GM19193 (cell line): ENCODE results near the gene OMA1.
A peak's percentile ranks its signal among the peaks of the same experiment; 100 is the strongest.

Source experiments
- POLR2A ChIP-seq: IDR thresholded peaks from 4 replicates; pipeline ENCODE4 v1.6.1; 2011; ENCODE audit not compliant: insufficient read depth, insufficient read length; ENCODE audit errors: extremely low read depth

The OMA1 gene

GRCh38 chr1:58546520-58547308 lies at the start of gene OMA1:
Gene OMA1, minus strand, starts transcription at chr1:58546726. Its CDS starts 7,432 bp downstream, at chr1:58539294.
- peak; percentile 92 for TF ChIP-seq POLR2A

DNA sequence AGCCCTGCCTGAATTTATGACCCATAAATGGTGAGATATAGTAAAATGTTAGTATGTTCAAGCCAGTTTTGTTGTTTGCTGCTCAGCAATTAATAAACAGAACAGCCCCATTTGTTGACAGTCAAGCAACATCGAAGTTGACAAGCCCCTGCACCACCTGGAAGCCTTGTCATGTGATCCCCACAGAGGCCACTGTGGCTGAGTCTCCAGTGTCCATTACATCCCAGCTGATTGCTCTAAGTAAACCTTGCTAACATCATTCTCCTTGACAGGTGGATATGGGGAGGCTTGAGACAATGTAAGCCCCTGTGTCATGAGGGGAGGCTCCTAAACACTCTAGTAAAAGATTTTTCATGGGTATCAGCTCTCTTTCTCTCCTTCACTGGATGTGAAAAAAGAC lies 48.0 kb upstream of the OMA1 start:
- TF ChIP-seq POLR2A, result no peak

GRCh38 chr1:58592522-58593134 lies 46.1 kb upstream of the OMA1 start:
- no peak for TF ChIP-seq POLR2A

GRCh38 chr1:58591806-58592205 lies 45.3 kb upstream of the OMA1 start:
- no peak for TF ChIP-seq POLR2A

DNA sequence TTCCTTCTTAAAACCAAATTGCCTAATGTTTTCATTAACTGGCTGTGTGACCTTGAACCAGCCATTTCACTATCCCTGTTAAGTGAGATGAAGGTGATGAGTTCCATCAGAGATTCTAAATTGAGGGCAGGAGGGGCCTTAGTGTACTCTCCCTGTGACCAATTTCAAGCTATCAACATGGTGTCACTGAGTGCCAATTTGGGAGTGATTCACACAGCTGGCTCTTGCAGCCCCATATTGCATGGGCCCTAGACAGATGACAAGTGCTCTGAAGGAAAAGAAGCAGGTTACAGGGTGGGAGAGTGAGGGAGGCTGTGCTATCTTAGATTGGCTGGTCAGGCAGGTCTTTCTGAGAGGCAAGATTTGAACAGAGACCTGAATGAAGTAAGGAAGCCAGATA lies 43.5 kb upstream of the OMA1 start:
- TF ChIP-seq POLR2A, result no peak

- TF ChIP-seq POLR2A, result no peak
These were observed 41.9 kb upstream of the OMA1 start for GRCh38 chr1:58588396-58588795.

DNA sequence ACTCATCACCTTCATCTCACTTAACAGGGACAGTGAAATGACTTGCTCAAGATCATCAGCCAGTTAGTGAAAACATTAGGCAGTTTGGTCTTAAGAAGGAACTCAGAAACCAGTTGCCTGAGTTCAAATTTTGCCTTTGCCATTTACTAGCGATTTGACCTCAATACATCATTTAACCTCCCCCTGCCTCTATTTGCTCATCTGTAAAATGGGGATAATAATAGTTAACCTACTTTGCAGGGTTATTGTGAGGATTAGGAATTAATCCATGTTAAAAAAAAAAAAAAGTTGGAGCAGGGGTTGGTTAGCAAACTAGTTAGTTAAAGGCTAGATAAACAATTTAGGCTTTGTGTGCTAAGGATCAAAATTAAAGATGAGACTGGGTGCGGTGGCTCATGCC lies 41.1 kb upstream of the OMA1 start:
- no peak for TF ChIP-seq POLR2A

DNA sequence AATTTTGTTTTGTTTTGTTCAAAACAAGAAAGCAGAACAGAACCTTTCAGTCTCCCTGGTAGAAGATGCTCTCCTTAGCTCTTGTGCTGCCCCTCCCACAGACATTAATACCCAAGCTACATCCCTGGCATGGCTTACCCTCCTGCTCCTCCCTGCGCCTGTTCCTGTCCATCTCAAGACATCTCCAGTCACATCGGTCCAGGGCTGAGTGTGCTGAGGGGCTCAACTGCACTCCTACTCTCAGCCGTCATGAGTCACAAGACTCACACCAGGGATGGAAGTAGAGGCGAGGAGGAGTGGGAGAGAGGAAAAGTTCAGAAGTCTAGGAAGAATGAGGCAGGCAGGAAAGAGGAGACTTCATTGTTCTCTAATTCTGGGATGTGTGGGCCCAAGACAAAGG lies 39.7 kb upstream of the OMA1 start:
- no peak for TF ChIP-seq POLR2A

GRCh38 chr1:58585581-58586151 lies 39.1 kb upstream of the OMA1 start:
- no peak for TF ChIP-seq POLR2A

DNA sequence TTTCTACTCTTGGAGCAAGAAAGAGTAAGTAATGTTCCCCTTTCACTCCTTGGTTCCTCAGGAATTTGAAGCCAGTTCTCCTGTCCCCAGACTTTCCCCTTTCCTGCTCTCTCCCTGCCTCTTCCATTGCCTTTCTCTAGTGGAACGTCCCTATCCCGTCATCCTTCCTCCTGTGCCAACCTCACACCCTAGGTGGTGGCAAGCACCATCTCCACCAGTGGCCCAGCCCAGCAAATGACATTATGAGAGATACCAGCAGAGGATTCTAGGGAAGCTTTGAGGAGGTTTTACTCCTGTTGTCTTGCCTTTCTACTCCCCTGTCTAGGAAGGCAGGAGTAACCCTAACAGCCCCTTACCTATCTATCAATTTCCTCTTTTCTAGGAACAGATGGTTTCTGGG lies 38.6 kb upstream of the OMA1 start:
- no peak for TF ChIP-seq POLR2A

DNA sequence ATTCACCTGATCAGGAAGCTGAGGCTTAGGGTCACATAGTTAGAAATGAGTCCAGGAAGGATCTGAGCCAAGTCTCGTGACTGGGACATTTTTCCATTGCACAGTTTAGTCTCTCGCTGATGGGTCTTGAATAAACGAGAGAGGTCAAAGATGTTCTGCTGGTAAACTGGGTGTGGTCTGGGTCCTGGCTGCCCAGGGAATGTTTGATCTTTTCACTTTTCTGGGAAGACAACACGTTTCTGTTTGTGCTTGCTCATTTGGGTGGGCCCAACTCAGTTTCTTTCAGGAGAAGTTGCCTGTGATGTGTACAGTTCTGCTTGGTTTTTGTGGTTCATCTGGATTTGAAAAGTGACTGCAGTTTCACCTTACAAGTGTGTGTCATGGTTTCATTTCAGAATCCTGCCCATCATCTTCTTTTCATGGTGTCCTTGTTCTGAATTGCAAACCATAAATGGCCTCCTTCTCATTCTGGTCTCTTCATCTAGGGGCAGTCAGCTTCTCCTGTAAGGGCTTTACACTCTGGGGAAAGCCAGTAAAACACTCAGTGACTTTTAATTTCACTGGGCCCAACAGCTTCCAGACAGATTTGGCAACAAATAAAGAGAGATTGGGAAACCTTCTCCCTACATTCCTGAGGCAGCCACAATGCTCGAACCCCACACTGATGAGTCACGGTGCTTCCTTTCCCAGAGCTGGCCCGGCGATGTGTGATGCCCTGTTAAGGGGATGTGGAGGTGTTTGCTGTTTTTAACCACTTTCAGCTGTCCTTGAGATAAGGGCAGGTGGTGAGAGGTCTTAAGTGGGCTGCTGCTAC lies 37.8 kb upstream of the OMA1 start:
- TF ChIP-seq POLR2A, result no peak

- TF ChIP-seq POLR2A, result no peak
These were observed 37.0 kb upstream of the OMA1 start for GRCh38 chr1:58583496-58583895.

- no peak for TF ChIP-seq POLR2A
These were observed 35.1 kb upstream of the OMA1 start for GRCh38 chr1:58581641-58582040.

- TF ChIP-seq POLR2A, result no peak
These were observed 33.7 kb upstream of the OMA1 start for GRCh38 chr1:58580186-58580585.

GRCh38 chr1:58577654-58578030 lies 31.1 kb upstream of the OMA1 start:
- no peak for TF ChIP-seq POLR2A
